ENCODE results near the gene NECTIN1. TPM values are rescaled to one million over a fixed set of nuclear protein-coding genes. Genes with fewer than 3 reads are reported as not detected.

The NECTIN1 gene
- total and polyA plus RNA-seq, 2 of the 13 experiments (the other 11 are each of a cell fraction or from before 2014, with no cell fraction given) = 3.9 to 7.3 TPM

- TF ChIP-seq, protein P1, sequence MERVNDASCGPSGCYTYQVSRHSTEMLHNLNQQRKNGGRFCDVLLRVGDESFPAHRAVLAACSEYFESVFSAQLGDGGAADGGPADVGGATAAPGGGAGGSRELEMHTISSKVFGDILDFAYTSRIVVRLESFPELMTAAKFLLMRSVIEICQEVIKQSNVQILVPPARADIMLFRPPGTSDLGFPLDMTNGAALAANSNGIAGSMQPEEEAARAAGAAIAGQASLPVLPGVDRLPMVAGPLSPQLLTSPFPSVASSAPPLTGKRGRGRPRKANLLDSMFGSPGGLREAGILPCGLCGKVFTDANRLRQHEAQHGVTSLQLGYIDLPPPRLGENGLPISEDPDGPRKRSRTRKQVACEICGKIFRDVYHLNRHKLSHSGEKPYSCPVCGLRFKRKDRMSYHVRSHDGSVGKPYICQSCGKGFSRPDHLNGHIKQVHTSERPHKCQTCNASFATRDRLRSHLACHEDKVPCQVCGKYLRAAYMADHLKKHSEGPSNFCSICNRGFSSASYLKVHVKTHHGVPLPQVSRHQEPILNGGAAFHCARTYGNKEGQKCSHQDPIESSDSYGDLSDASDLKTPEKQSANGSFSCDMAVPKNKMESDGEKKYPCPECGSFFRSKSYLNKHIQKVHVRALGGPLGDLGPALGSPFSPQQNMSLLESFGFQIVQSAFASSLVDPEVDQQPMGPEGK (CRISPR knock-in tag; IDR thresholded peaks at IDR 0.05) = peak; percentile 60
- peak in 1 of 2 experiments; percentile 65; a peak in 3 of 4 replicates for TF ChIP-seq HMGXB4 (CRISPR knock-in tag; IDR thresholded peaks at IDR 0.05; ENCODE audit: borderline replicate concordance in 1 of 2, low read depth in 1 of 2)
- TF ChIP-seq GABPB1 (CRISPR knock-in tag; IDR thresholded peaks at IDR 0.05) = peak; percentile 45; the same call in 1 of the 2 replicates
- no peak for TF ChIP-seq SOX6 (IDR thresholded peaks at IDR 0.05)
- TF ChIP-seq SOX6 (CRISPR knock-in tag; IDR thresholded peaks at IDR 0.05) = no peak
- TF ChIP-seq, protein P2, sequence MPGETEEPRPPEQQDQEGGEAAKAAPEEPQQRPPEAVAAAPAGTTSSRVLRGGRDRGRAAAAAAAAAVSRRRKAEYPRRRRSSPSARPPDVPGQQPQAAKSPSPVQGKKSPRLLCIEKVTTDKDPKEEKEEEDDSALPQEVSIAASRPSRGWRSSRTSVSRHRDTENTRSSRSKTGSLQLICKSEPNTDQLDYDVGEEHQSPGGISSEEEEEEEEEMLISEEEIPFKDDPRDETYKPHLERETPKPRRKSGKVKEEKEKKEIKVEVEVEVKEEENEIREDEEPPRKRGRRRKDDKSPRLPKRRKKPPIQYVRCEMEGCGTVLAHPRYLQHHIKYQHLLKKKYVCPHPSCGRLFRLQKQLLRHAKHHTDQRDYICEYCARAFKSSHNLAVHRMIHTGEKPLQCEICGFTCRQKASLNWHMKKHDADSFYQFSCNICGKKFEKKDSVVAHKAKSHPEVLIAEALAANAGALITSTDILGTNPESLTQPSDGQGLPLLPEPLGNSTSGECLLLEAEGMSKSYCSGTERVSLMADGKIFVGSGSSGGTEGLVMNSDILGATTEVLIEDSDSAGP (CRISPR knock-in tag; IDR thresholded peaks at IDR 0.05; ENCODE audit: borderline replicate concordance) = peak; percentile 68; the same call in 1 of the 2 replicates
- peak; percentile 67 for TF ChIP-seq STAG1 (CRISPR knock-in tag; IDR thresholded peaks at IDR 0.05)
- peak; percentile 46; the same call in 1 of the 2 replicates for TF ChIP-seq UBTF (CRISPR knock-in tag; IDR thresholded peaks at IDR 0.05)
- no peak for TF ChIP-seq NONO (IDR thresholded peaks at IDR 0.05)
- TF ChIP-seq NONO (CRISPR knock-in tag; conservative IDR thresholded peaks at IDR 0.05) = no peak
- TF ChIP-seq ZNF30 (CRISPR knock-in tag; IDR thresholded peaks at IDR 0.05) = no peak
- peak; percentile 52 for TF ChIP-seq HNRNPLL (IDR thresholded peaks at IDR 0.05; ENCODE audit: low read depth, low read length, poor library complexity, severe bottlenecking)
- 0 out of 2 replicates have a peak, but pooled peaks have one; percentile 46 for TF ChIP-seq REPIN1 (CRISPR knock-in tag; IDR thresholded peaks at IDR 0.05; ENCODE audit: borderline replicate concordance, low read depth)
- no peak for TF ChIP-seq ZBTB25 (CRISPR knock-in tag; IDR thresholded peaks at IDR 0.05)
- TF ChIP-seq CCDC6 (CRISPR knock-in tag; IDR thresholded peaks at IDR 0.05) = 0 out of 2 replicates have a peak, but pooled peaks have one; percentile 34
- peak; percentile 64 for TF ChIP-seq ZNF121 (CRISPR knock-in tag; IDR thresholded peaks at IDR 0.05)
These were observed 12.6 kb upstream of the NECTIN1 start (continued) for GRCh38 chr11:119741369-119742262.

Data from HepG2 (cell line).